Brain pericyte (primary cell): ENCODE measurements around the gene HCLS1.
"Not testable (repeated sequence)": the region's sequence is repeated elsewhere in the genome, so short reads cannot be mapped to it uniquely, and the experiment has no call there.

Source experiments
- DNase-seq: peaks from one replicate; pipeline ENCODE4 v3.0.0-alpha.2; 2012; ENCODE audit warnings: low read depth, low spot score

HCLS1 gene, protein sequence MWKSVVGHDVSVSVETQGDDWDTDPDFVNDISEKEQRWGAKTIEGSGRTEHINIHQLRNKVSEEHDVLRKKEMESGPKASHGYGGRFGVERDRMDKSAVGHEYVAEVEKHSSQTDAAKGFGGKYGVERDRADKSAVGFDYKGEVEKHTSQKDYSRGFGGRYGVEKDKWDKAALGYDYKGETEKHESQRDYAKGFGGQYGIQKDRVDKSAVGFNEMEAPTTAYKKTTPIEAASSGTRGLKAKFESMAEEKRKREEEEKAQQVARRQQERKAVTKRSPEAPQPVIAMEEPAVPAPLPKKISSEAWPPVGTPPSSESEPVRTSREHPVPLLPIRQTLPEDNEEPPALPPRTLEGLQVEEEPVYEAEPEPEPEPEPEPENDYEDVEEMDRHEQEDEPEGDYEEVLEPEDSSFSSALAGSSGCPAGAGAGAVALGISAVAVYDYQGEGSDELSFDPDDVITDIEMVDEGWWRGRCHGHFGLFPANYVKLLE

GRCh38 chr3:121660356-121661171, at the start of gene HCLS1:
Gene HCLS1 (minus strand): TSS chr3:121660903. CDS start chr3:121658347, 2,556 bp downstream.
- no peak for DNase-seq

- DNase-seq, result no peak
Measured at GRCh38 chr3:121710347-121710746, 49.6 kb upstream of the HCLS1 start.

GRCh38 chr3:121707531-121708273, 47.0 kb upstream of the HCLS1 start:
- no peak for DNase-seq

DNA sequence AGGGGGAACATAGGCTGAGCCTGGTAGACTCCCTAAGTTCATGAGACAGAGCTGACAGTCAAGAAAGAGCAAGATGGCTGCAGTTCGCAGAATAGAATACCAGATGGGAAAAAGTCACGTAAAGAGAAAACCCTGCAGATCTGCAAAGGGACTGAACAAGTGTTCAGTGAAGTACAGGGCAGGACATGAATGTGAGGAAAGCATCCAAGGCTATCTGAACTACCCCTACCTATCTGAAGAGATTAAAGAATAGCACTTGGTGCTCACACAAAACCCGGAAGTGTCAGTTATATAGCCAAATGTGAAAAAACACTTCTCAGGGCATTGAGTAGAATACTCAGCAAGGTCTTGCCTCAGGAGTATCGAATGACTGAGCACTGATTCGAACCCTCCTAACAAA, 44.8 kb upstream of the HCLS1 start:
- no peak for DNase-seq

- DNase-seq, result no peak
Measured at GRCh38 chr3:121703973-121704372, 43.3 kb upstream of the HCLS1 start.

GRCh38 chr3:121698901-121699300, 38.2 kb upstream of the HCLS1 start:
- no peak for DNase-seq

DNA sequence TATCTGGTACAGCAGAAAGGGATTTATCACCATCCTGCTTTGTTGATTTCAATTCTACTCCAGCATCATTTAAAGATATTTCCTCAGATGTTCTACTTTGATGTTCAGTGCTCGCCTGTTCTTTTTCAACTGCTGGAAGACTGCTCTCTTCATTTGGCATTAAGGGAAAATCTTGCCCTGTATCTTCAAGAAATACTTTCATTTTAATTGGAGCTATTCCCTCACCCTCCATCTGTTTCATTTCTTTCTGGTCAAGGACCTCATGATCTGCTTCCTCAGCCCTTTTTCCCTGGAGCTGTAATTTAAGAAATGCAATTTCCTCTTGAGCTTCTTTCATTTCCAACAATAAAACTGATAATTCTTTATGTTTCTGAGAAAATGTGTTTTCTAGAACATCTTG, 37.8 kb upstream of the HCLS1 start:
- no peak for DNase-seq

DNA sequence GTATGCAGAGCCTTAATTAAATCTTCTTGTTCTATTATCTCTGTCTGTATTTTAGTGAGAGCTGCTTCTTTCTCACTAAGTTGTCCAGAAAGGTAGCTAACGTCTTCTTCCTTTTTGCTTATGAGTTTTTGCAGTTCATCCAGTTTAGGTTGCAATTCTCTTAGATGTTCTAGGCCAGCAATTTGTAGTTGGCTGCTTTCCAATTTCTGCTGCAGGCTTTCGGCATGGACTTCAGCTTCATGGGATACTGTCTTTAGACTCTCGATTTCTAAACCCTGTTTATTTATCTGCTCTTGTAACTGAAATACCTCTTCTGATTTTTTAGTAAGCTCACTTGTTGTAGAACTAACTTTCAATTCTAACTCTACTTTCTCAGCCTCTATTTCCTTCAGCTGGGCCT, 35.5 kb upstream of the HCLS1 start:
- no peak for DNase-seq

GRCh38 chr3:121692010-121692699, 31.5 kb upstream of the HCLS1 start:
- DNase-seq, result no peak

- DNase-seq, result no peak
Measured at GRCh38 chr3:121690777-121691405, 30.2 kb upstream of the HCLS1 start.

GRCh38 chr3:121688747-121689146, 28.0 kb upstream of the HCLS1 start:
- not testable (repeated sequence) for DNase-seq

- no peak for DNase-seq
Measured at GRCh38 chr3:121681792-121682191, 21.1 kb upstream of the HCLS1 start.

DNA sequence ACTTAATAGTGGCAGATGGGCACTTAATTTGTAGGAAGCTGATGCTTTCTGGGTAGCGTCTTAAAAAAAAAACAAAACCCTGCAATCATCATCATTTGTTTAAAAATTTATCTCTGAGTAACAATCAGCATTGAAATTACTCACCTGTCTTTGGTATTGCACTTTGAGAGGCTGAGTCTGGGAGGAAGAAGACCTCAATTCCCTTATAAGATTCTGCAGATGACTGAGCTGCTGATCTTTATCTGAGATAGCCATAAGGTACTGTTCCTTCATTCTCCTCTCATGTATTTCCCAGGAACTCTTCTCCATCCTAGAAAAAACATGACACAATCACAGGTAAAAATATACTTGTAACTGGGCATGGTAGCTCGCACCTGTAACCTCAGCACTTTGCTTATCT, 16.4 kb upstream of the HCLS1 start:
- no peak for DNase-seq

DNA sequence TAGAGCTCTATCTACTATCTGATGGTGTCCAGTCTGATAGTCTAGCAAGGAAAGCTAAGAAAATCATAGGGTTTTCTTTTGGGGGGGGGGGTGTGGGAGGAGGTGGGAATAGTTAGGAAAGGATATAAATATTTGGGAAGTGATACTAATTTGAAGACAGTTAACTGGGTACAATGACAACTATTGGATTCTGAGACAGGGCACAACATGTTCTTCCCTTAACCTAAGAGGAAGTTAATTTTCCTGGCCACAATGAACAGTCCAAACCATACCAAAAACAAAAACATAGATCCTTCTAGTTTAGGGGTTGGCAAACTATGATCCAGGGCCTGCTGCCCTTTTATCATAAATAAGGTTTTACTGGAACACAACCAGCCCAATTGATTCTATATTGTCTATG, 10.0 kb upstream of the HCLS1 start:
- DNase-seq, result no peak

DNA sequence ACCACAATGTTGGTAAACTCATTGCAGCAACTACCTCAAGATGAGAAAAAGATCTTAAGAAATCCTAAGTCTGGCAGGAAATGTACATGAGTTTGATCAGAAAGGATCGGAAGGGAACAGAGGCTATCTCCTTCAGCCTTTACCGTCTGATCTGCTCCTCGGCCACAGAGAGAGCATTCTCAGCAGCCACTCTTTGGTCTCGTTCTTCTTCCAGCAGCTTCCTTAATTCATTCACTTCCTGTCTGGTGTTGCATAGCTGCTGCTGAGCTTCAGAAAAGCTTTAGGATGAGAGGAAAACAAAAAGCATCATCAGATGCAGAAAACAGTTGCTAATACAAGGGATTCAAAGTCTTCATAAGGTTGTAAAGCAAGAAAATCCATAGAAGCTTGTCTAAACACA, 6.6 kb upstream of the HCLS1 start:
- no peak for DNase-seq

DNA sequence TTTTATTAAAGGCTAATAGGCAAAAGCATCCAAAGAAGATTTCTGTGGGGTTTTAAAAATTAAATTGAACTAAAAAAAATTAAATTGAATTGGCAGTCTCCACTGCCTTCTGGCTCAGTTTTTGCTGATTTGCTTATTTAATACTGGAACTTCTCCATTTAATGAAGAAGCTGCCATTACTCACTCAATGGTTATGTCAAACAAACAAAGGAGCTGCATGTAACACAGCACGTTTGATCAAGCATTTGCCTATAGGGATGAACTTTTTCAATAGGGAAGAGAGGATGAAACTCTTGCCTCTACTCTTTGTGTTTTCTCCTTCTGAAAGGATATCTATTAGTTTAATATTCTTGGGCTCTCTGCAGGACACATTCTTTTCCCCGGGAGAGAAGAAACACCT, 4.8 kb upstream of the HCLS1 start:
- no peak for DNase-seq

- DNase-seq, result no peak
Measured at GRCh38 chr3:121663171-121663847, 2.6 kb upstream of the HCLS1 start.

- no peak for DNase-seq
Measured at GRCh38 chr3:121662742-121663141, 2.0 kb upstream of the HCLS1 start.

GRCh38 chr3:121661376-121661775, 673 bp upstream of the HCLS1 start:
- DNase-seq, result no peak

- no peak for DNase-seq
Measured at GRCh38 chr3:121659586-121659985, 1.1 kb downstream of the HCLS1 start.
